WTC11 (cell line): ENCODE data around the gene GSDMA.

ENCODE experiments used
- CTCF ChIP-seq: fragments of 200-600 bp; IDR thresholded peaks from 2 replicates; pipeline ENCODE4 v1.8.0; 2022; ENCODE audit warnings: antibody characterized with exemption
- ELF4 ChIP-seq: sonication (generic); formaldehyde crosslinking; IDR thresholded peaks from 2 replicates; pipeline ENCODE4 v1.8.1; 2022; ENCODE audit warnings: low read depth, mild to moderate bottlenecking, moderate library complexity, missing genetic modification reagents
- ETV6 ChIP-seq: sonication (generic); formaldehyde crosslinking; IDR thresholded peaks from 2 replicates; pipeline ENCODE4 v1.8.1; 2022; ENCODE audit warnings: mild to moderate bottlenecking, missing genetic modification reagents
- MAX ChIP-seq: sonication (generic); formaldehyde crosslinking; IDR thresholded peaks from 2 replicates; pipeline ENCODE4 v1.8.0; 2022; ENCODE audit warnings: mild to moderate bottlenecking, missing genetic modification reagents
- NFYB ChIP-seq: sonication (generic); formaldehyde crosslinking; conservative IDR thresholded peaks from 2 replicates; pipeline ENCODE4 v1.8.0; 2022; ENCODE audit warnings: low read depth, missing genetic modification reagents
- NR2C2 ChIP-seq: sonication (generic); formaldehyde crosslinking; IDR thresholded peaks from 2 replicates; pipeline ENCODE4 v1.8.0; 2022; ENCODE audit warnings: mild to moderate bottlenecking, missing genetic modification reagents
- NR3C1 ChIP-seq: sonication (generic); formaldehyde crosslinking; conservative IDR thresholded peaks from 2 replicates; pipeline ENCODE4 v1.8.1; 2023; ENCODE audit warnings: low read depth, mild to moderate bottlenecking, missing genetic modification reagents
- USF1 ChIP-seq: sonication (generic); formaldehyde crosslinking; IDR thresholded peaks from 2 replicates; pipeline ENCODE4 v1.8.0; 2022; ENCODE audit warnings: mild to moderate bottlenecking, missing genetic modification reagents
- ZNF138 ChIP-seq: sonication (generic); formaldehyde crosslinking; conservative IDR thresholded peaks from 2 replicates; pipeline ENCODE4 v1.8.1; 2022; ENCODE audit warnings: mild to moderate bottlenecking, moderate library complexity, missing genetic modification reagents

- no peak for TF ChIP-seq USF1 (CRISPR knock-in tag)
- TF ChIP-seq ZNF138 (CRISPR knock-in tag), result no peak
- no peak for TF ChIP-seq CTCF
- no peak for TF ChIP-seq NR3C1 (CRISPR knock-in tag)
- no peak for TF ChIP-seq ETV6 (CRISPR knock-in tag)
- TF ChIP-seq ELF4, result no peak
- no peak for TF ChIP-seq NFYB (CRISPR knock-in tag)
- no peak for TF ChIP-seq MAX (CRISPR knock-in tag)
- no peak for TF ChIP-seq NR2C2 (CRISPR knock-in tag)
Measured at GRCh38 chr17:39925282-39926134, 37.3 kb upstream of the GSDMA start.
